ENCODE data around the gene SDK1. TPM values are rescaled to one million over a fixed set of nuclear protein-coding genes. Genes with fewer than 3 reads are reported as not detected.

Gene SDK1
- total RNA-seq, 1 donor from 2014 or later: 3.9 TPM

DNA sequence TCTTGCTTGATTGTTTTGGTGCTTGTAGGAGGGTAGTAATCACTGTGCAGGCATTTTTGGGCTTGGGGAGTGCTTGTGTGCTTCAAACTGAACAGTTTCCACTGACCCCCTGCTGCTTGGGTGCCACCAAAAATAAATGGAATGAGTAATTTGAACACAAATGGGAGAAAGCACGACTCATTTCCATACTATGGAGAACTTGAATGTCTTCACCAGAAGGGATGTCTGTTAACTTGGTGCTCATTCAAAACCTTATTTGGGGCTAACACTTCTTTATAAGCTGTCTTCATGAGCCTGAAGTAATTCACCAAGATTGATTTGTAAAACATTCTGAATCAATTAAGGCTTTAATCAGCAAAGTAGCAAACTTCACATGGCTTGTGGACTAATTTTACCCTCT lies 560.3 kb downstream of the SDK1 start:
- Histone ChIP-seq H3K36me3 (ENCODE audit: control insufficient read depth, insufficient read depth, low read length) (no peaks in the 10 kb centered on the region), H3K27me3 (ENCODE audit: control insufficient read depth, insufficient read depth, low read length) (no peaks in the 10 kb centered on the region), H3K4me3 (ENCODE audit: low read depth, low read length) (no peak overlapping the region)
- DNase-seq (ENCODE audit: low read depth): no peak
- TF ChIP-seq, protein P1, sequence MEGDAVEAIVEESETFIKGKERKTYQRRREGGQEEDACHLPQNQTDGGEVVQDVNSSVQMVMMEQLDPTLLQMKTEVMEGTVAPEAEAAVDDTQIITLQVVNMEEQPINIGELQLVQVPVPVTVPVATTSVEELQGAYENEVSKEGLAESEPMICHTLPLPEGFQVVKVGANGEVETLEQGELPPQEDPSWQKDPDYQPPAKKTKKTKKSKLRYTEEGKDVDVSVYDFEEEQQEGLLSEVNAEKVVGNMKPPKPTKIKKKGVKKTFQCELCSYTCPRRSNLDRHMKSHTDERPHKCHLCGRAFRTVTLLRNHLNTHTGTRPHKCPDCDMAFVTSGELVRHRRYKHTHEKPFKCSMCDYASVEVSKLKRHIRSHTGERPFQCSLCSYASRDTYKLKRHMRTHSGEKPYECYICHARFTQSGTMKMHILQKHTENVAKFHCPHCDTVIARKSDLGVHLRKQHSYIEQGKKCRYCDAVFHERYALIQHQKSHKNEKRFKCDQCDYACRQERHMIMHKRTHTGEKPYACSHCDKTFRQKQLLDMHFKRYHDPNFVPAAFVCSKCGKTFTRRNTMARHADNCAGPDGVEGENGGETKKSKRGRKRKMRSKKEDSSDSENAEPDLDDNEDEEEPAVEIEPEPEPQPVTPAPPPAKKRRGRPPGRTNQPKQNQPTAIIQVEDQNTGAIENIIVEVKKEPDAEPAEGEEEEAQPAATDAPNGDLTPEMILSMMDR (IDR thresholded peaks at IDR 0.05; ENCODE audit: insufficient read depth, low read length, poor library complexity, severe bottlenecking): no peak

DNA sequence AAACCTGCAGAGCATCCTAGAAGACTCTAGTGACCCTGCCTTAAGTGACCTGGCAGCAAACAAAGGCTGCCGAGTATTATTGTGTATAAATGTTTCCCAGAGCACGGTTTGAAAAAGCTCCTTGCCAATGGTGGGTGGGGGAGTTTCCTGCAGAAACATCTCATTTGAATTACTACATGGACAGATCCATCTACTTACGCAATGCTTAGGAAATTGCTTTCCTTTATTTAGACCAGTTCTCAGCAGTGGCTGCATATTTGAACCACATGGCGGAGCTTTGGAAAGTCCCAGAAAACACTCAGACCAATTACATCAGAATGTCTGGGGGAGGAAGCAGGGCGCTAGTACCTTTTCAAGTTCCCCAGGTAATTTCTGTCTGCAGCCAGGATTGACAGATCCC lies 560.9 kb downstream of the SDK1 start:
- DNase-seq (ENCODE audit: low read depth): peak; percentile 82
- Histone ChIP-seq H3K4me3 (ENCODE audit: low read depth, low read length) (no peak overlapping the region), H3K27me3 (ENCODE audit: control insufficient read depth, insufficient read depth, low read length) (no peaks in the 10 kb centered on the region), H3K36me3 (ENCODE audit: control insufficient read depth, insufficient read depth, low read length) (no peaks in the 10 kb centered on the region)
- TF ChIP-seq, protein P1 (IDR thresholded peaks at IDR 0.05; ENCODE audit: insufficient read depth, low read length, poor library complexity, severe bottlenecking): no peak

DNA sequence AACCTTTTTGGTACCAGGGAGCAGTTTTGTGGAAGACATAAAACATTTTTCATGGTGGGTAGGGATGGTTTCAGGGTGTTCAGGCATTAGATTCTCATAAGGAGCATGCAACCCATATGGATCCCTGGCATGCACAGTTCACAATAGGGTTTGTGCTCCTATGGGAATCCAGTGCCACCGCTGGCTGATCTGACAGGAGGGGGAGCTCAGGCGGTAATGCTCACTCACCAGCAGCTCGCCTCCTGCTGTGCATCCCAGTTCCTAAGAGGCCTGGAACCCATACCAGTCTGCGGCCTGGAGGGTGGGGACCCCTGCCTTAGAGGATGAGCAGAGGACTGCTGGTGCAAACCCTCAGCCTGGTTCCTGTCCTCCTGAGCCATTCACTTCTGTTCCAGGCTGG lies 561.7 kb downstream of the SDK1 start:
- TF ChIP-seq, protein P1 (IDR thresholded peaks at IDR 0.05; ENCODE audit: insufficient read depth, low read length, poor library complexity, severe bottlenecking): no peak
- Histone ChIP-seq H3K27me3 (ENCODE audit: control insufficient read depth, insufficient read depth, low read length) (no peaks in the 10 kb centered on the region), H3K36me3 (ENCODE audit: control insufficient read depth, insufficient read depth, low read length) (no peaks in the 10 kb centered on the region), H3K4me3 (ENCODE audit: low read depth, low read length) (no peak overlapping the region)
- DNase-seq (ENCODE audit: low read depth): no peak

- no peaks in the 10 kb centered on the region for H3K27me3 ChIP-seq (ENCODE audit: control insufficient read depth, insufficient read depth, low read length)
- DNase-seq (ENCODE audit: low read depth): no peak
- no peak overlapping the region for H3K4me3 ChIP-seq (ENCODE audit: low read depth, low read length)
- TF ChIP-seq, protein P1 (IDR thresholded peaks at IDR 0.05; ENCODE audit: insufficient read depth, low read length, poor library complexity, severe bottlenecking): no peak
- H3K36me3 ChIP-seq (ENCODE audit: control insufficient read depth, insufficient read depth, low read length): no peaks in the 10 kb centered on the region
These were observed 565.2 kb downstream of the SDK1 start for GRCh38 chr7:3866277-3866676.

DNA sequence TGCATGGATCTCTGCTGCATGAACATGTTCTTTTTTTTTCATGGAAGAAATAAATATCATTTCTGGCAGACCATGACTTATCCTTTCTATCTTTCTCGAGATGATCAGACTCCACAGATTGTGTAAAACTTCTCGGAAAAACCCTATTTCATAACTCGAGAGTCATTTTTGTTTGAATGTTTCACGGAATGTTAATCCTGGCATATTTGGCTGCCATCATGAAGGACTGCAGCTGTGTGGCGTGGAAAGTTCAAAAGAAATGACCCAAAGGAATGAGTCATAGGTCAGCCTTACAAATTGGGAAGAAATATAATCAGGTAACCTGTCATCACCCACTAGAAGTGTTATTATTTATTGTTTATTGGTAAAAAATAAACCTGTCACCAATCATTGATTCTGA lies 566.8 kb downstream of the SDK1 start:
- Histone ChIP-seq H3K4me3 (ENCODE audit: low read depth, low read length) (no peak overlapping the region), H3K27me3 (ENCODE audit: control insufficient read depth, insufficient read depth, low read length) (no peaks in the 10 kb centered on the region), H3K36me3 (ENCODE audit: control insufficient read depth, insufficient read depth, low read length) (no peaks in the 10 kb centered on the region)
- TF ChIP-seq, protein P1 (IDR thresholded peaks at IDR 0.05; ENCODE audit: insufficient read depth, low read length, poor library complexity, severe bottlenecking): no peak
- DNase-seq (ENCODE audit: low read depth): no peak

GRCh38 chr7:3879355-3880075 lies 578.5 kb downstream of the SDK1 start:
- Histone ChIP-seq H3K4me3 (ENCODE audit: low read depth, low read length) (no peak overlapping the region), H3K36me3 (ENCODE audit: control insufficient read depth, insufficient read depth, low read length) (no peaks in the 10 kb centered on the region), H3K27me3 (ENCODE audit: control insufficient read depth, insufficient read depth, low read length) (no peaks in the 10 kb centered on the region)
- TF ChIP-seq, protein P1 (IDR thresholded peaks at IDR 0.05; ENCODE audit: insufficient read depth, low read length, poor library complexity, severe bottlenecking): no peak
- DNase-seq (ENCODE audit: low read depth): no peak

Data from kidney epithelial cell (primary cell).